RWPE2 (cell line): ENCODE results near the gene CSE1L.
A peak's percentile ranks its signal among the peaks of the same experiment; 100 is the strongest.

Source experiments
- ATAC-seq: fragments of 200-7000 bp; cut with Tn5 transposase; 3 replicates; pipeline ENCODE4 v1.9.1; 2021; ENCODE audit warnings: low read depth
- DNase-seq: peaks from one replicate; pipeline ENCODE4 v3.0.0-alpha.2; 2020; ENCODE audit warnings: low spot score
- H3K27ac ChIP-seq: fragments of 450-650 bp; 2 replicates; pipeline ENCODE4 v1.5.1; 2017; ENCODE audit warnings: mild to moderate bottlenecking; ENCODE audit not compliant: poor library complexity, severe bottlenecking
- H3K27me3 ChIP-seq: fragments of 250-450 bp; sonication (Bioruptor Pico); 2 replicates; pipeline ENCODE4 v1.5.1; 2021; ENCODE audit warnings: mild to moderate bottlenecking, moderate library complexity; ENCODE audit not compliant: insufficient read depth, poor library complexity, severe bottlenecking
- H3K36me3 ChIP-seq: fragments of 250-450 bp; sonication (Bioruptor Pico); 2 replicates; pipeline ENCODE4 v1.5.1; 2020; ENCODE audit warnings: low read depth, mild to moderate bottlenecking, moderate library complexity
- H3K4me1 ChIP-seq: fragments of 250-450 bp; sonication (Bioruptor Pico); 2 replicates; pipeline ENCODE4 v1.5.1; 2021; ENCODE audit warnings: mild to moderate bottlenecking, moderate library complexity; ENCODE audit not compliant: insufficient read depth, poor library complexity, severe bottlenecking
- H3K4me3 ChIP-seq: fragments of 250-450 bp; sonication (Bioruptor Pico); 2 replicates; pipeline ENCODE4 v1.5.1; 2021; ENCODE audit warnings: mild to moderate bottlenecking, moderate library complexity; ENCODE audit not compliant: severe bottlenecking
- H3K9me3 ChIP-seq: fragments of 250-450 bp; sonication (Bioruptor Pico); 2 replicates; pipeline ENCODE4 v1.5.1; 2021; ENCODE audit warnings: mild to moderate bottlenecking, moderate library complexity; ENCODE audit not compliant: severe bottlenecking
- TF ChIP-seq, protein P1 (sequence below): fragments of 450-650 bp; IDR thresholded peaks from one replicate; pipeline ENCODE4 v1.5.1; 2017; ENCODE audit warnings: mild to moderate bottlenecking, moderate library complexity; ENCODE audit not compliant: poor library complexity, severe bottlenecking

The CSE1L gene

DNA sequence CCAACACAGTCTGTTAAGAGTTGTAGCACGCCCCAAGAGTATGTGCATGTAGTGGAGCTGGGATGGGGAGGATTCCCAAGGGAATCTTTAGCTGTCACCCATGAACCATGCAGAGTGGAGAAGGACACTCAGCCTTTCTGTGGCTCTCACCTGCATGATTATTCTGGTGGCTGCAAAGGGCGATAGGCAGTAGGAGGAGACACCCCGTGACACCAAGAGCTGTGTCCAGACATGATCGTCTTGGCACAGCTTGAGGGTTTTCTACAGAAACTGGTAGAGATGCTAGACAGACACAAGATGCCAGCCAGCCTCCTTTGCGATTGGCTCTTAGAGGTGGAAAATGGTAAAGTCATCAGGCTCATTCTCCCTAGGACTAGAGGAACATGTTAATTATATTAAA, 3.1 kb upstream of the CSE1L start:
- H3K4me3 ChIP-seq = no peak overlapping the region
- TF ChIP-seq, protein P1, sequence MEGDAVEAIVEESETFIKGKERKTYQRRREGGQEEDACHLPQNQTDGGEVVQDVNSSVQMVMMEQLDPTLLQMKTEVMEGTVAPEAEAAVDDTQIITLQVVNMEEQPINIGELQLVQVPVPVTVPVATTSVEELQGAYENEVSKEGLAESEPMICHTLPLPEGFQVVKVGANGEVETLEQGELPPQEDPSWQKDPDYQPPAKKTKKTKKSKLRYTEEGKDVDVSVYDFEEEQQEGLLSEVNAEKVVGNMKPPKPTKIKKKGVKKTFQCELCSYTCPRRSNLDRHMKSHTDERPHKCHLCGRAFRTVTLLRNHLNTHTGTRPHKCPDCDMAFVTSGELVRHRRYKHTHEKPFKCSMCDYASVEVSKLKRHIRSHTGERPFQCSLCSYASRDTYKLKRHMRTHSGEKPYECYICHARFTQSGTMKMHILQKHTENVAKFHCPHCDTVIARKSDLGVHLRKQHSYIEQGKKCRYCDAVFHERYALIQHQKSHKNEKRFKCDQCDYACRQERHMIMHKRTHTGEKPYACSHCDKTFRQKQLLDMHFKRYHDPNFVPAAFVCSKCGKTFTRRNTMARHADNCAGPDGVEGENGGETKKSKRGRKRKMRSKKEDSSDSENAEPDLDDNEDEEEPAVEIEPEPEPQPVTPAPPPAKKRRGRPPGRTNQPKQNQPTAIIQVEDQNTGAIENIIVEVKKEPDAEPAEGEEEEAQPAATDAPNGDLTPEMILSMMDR = no peak
- H3K9me3 ChIP-seq = no peaks in the 10 kb centered on the region
- H3K36me3 ChIP-seq = peaks cover 5% of the 10 kb centered on the region
- DNase-seq (no peak), ATAC-seq (no peak)
- no peak overlapping the region for H3K27ac ChIP-seq
- peaks cover 3% of the 10 kb centered on the region for H3K4me1 ChIP-seq
- no peaks in the 10 kb centered on the region for H3K27me3 ChIP-seq

DNA sequence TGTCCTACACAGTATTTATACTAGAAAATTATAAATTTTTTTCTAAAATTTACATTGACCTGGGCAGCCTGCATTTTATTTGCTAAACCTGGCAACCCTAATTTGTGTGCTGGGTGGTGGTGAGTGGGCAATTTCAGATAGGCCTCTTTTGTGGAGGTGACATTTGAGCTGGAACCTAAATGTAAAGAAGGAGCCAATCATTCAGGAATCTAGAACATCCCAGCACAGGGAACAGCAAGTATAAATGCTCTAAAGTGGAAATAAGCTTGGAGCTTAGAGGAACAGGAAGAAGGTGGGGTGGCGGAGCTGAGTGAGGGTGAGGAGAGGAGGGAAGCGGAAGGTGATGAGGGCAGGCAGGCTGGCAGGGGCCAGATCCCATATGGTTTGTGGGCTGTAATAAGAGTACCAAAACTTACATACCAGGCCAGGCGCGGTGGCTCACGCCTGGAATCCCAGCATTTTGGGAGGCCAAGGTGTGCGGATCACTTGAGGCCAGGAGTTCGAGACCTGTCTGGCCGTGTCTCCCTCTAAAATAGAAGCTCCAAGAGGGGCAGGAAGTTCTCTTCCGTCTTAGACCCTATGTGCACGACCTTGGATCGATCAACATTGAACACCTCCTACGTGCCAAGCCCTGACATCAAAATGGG, 549 bp upstream of the CSE1L start:
- peaks cover 31% of the 10 kb centered on the region for H3K36me3 ChIP-seq
- TF ChIP-seq, protein P1 = no peak
- DNase-seq = no peak
- H3K9me3 ChIP-seq = no peaks in the 10 kb centered on the region
- ATAC-seq = no peak
- peak overlapping the region; percentile 95 for H3K4me3 ChIP-seq
- peak overlapping the region; percentile 77 for H3K27ac ChIP-seq
- H3K27me3 ChIP-seq = no peaks in the 10 kb centered on the region
- peaks cover 11% of the 10 kb centered on the region for H3K4me1 ChIP-seq

DNA sequence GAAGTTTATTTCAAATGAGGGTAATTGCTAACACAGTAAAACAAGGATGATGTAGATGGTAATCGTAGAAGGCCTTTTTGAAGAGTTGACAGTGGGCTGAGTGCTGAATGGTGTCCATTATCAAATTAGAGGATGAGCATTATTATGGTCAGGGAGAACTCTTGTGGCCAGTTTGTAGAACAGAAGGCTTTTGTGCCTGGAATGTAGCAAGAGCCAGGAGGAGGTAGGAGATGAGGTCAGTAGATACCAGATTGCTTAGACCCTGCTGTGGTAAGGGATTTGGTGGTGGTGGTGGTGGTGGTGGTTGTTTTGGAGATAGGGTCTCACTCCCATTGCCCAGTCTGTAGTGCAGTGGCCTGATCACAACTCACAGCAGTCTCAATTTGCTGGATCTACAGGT, 6.2 kb downstream of the CSE1L start:
- ATAC-seq (no peak), DNase-seq (no peak)
- Histone ChIP-seq H3K27ac (no peak overlapping the region), H3K36me3 (peaks cover 95% of the 10 kb centered on the region), H3K9me3 (no peaks in the 10 kb centered on the region), H3K27me3 (no peaks in the 10 kb centered on the region), H3K4me3 (no peak overlapping the region), H3K4me1 (peaks cover 14% of the 10 kb centered on the region)
- TF ChIP-seq, protein P1 = no peak

DNA sequence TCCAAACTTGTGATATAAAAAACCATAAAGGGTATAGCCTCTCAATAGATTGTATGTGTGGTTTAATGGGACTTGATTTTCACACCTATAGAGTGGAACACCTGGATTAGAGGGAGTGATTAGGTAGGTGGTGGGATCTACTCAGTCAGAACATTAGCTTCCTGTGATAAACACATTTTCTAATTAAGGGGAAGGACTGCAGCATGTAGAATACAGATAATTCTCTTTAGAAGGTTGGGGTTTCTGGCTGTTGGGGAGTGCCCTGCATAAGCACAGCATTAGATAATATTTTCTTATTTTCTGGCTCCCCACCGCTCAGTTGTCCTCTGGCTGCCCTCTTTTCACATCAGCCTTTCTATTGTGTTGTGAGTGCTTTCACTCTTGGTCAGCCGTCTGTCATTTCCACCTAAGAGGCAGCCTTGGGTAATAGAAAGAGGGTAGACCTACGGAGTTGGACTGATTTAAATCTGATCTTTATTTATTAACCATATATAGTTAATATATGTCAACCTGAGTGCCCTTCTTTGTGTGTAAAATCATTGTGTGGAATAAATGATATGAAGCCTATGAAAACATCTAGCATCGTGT, 8.0 kb downstream of the CSE1L start:
- Histone ChIP-seq H3K27me3 (no peaks in the 10 kb centered on the region), H3K27ac (no peak overlapping the region), H3K4me3 (no peak overlapping the region), H3K9me3 (no peaks in the 10 kb centered on the region), H3K36me3 (peaks cover 97% of the 10 kb centered on the region), H3K4me1 (peaks cover 5% of the 10 kb centered on the region)
- no peak for DNase-seq
- ATAC-seq = peak; percentile 7; the same call in 1 of the 3 replicates
- TF ChIP-seq, protein P1 = no peak

DNA sequence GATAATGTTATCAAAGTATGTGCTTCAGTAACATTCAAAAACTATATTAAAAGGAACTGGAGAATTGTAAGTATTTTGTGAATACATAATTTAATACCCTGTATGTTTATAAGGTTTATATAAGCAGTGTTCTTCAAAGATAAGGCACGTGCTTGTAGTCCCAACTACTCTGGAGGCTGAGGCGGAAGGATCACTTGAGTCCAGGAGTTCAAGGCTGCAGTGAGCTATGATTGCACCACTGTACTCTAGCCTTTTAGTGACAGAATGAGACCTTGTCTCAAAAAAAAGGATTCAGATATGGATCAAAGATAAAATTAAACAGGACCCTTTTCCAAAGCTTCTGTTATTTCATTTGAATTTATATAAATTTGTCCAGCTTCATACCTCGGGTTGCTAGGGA, 17.2 kb downstream of the CSE1L start:
- Histone ChIP-seq H3K4me3 (no peak overlapping the region), H3K27ac (no peak overlapping the region), H3K27me3 (no peaks in the 10 kb centered on the region), H3K9me3 (no peaks in the 10 kb centered on the region), H3K36me3 (peaks cover 99% of the 10 kb centered on the region), H3K4me1 (no peaks in the 10 kb centered on the region)
- DNase-seq (no peak), ATAC-seq (no peak)
- TF ChIP-seq, protein P1 = no peak
